NCI-H1436 (cell line): ENCODE data around the gene LRRC10B.

ENCODE experiments used
- DNase-seq: peaks from one replicate; lab custom pipeline; 2025; lab: John Stamatoyannopoulos, UW

LRRC10B gene

GRCh38 chr11:61509043-61510029 lies 787 bp downstream of the LRRC10B start:
- DNase-seq: peak; percentile 83

- no peak for DNase-seq
Measured at GRCh38 chr11:61510166-61510919, 1.8 kb downstream of the LRRC10B start.

GRCh38 chr11:61510974-61511373 lies 2.4 kb downstream of the LRRC10B start:
- no peak for DNase-seq

GRCh38 chr11:61511383-61511782 lies 2.8 kb downstream of the LRRC10B start:
- no peak for DNase-seq

- no peak for DNase-seq
Measured at GRCh38 chr11:61512435-61512834, 3.9 kb downstream of the LRRC10B start.

- DNase-seq: no peak
Measured at GRCh38 chr11:61513143-61513765, 4.7 kb downstream of the LRRC10B start.

- DNase-seq: no peak
Measured at GRCh38 chr11:61514050-61514917, 5.7 kb downstream of the LRRC10B start.

- DNase-seq: no peak
Measured at GRCh38 chr11:61515686-61516085, 7.1 kb downstream of the LRRC10B start.

GRCh38 chr11:61516191-61516590 lies 7.6 kb downstream of the LRRC10B start:
- no peak for DNase-seq

GRCh38 chr11:61516675-61517572 lies 8.4 kb downstream of the LRRC10B start:
- peak; percentile 30 for DNase-seq

GRCh38 chr11:61518032-61518795 lies 9.7 kb downstream of the LRRC10B start:
- no peak for DNase-seq

GRCh38 chr11:61522881-61523280 lies 14.3 kb downstream of the LRRC10B start:
- no peak for DNase-seq

GRCh38 chr11:61524446-61524845 lies 15.9 kb downstream of the LRRC10B start:
- DNase-seq: no peak

- no peak for DNase-seq
Measured at GRCh38 chr11:61524963-61525587, 16.5 kb downstream of the LRRC10B start.

- no peak for DNase-seq
Measured at GRCh38 chr11:61526229-61526628, 17.7 kb downstream of the LRRC10B start.

GRCh38 chr11:61526956-61527731 lies 18.6 kb downstream of the LRRC10B start:
- DNase-seq: no peak

- DNase-seq: no peak
Measured at GRCh38 chr11:61528114-61528513, 19.6 kb downstream of the LRRC10B start.

GRCh38 chr11:61529537-61530225 lies 21.1 kb downstream of the LRRC10B start:
- DNase-seq: no peak
